Measurements from ENCODE around the gene PRAF2.

DNA sequence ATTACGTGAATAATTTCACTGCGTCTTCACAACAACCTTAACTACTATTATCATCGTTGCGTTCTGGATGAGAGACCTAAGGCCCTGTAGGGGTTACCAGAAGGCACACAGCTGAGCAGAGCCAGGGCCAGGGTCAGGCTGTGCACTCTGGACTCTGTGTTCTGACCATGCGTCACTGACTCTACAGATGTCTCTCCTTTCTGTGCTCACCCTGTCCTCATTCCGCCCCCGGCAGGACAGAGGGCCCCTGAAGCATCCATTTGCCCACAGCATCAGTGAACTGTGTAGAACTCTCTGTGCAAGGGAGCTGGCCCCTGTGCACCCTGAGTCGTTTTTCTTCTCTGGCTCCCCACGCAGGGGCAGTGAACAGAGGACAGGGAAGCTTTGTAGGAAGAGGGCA, 28.4 kb upstream of the PRAF2 start:
- TF ChIP-seq, protein P1, sequence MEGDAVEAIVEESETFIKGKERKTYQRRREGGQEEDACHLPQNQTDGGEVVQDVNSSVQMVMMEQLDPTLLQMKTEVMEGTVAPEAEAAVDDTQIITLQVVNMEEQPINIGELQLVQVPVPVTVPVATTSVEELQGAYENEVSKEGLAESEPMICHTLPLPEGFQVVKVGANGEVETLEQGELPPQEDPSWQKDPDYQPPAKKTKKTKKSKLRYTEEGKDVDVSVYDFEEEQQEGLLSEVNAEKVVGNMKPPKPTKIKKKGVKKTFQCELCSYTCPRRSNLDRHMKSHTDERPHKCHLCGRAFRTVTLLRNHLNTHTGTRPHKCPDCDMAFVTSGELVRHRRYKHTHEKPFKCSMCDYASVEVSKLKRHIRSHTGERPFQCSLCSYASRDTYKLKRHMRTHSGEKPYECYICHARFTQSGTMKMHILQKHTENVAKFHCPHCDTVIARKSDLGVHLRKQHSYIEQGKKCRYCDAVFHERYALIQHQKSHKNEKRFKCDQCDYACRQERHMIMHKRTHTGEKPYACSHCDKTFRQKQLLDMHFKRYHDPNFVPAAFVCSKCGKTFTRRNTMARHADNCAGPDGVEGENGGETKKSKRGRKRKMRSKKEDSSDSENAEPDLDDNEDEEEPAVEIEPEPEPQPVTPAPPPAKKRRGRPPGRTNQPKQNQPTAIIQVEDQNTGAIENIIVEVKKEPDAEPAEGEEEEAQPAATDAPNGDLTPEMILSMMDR (IDR thresholded peaks at IDR 0.05; ENCODE audit: insufficient read depth, low read length, poor library complexity, severe bottlenecking): no peak
- no peak for TF ChIP-seq EZH2phosphoT487 (conservative IDR thresholded peaks at IDR 0.05; ENCODE audit: low read length)
